ENCODE data around the gene BTBD1.
A peak's percentile ranks its signal among the peaks of the same experiment; 100 is the strongest.
"Not testable (repeated sequence)": the region's sequence is repeated elsewhere in the genome, so short reads cannot be mapped to it uniquely, and the experiment has no call there.

Gene BTBD1

DNA sequence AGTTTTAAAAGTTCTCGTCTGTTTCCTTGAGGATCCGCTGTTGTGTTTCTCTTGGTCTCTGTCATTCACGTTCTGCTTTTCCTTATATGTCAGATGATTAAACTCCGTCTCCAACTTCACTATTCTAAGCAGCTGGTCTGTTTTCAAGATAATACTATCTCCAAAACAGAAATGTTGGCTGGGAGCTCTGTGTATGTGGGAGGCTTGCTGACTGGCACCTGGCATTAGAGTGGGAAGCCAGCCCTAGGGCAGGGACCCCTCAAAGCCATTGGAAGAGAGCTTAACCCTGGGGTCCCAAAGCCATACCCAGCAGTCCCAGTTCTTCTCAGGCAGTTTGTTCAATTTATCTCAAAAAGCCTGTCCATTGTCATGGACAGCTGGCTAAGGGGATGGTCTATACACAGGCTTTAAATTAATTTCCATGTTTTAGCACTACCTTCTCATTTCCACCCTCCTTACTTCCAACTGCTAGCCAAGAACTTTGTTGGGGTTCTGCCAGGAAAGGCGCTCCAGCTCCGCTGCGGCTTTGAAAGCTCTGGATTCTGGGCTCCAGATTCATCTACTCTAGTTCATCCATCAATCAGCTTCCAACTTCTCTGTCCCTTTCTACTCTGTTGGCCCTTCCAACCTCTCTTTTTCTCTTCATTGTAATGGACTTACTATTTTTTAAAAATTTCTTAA is 9.2 kb downstream of the BTBD1 start:
- no peak for DNase-seq (ENCODE audit: low spot score)

DNA sequence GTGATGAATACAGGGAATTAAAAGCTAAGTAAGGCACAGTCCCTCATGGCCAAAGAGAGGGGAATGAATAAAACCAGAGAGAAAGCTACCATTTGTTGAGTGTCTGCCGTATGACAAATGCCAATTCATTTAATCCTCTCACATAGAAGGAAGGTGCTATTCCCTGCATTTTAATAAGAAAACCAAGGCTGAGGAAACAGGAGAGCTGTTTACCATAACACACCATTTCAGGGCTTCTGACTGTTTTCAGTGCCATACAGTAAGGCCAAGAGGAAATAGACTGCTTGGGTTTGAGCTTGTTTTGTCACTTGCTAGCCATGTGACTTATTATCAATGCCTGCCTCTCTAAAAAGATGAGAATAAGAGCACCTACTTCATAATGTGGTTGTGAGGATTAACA is 10.1 kb downstream of the BTBD1 start:
- no peak for DNase-seq (ENCODE audit: low spot score)

DNA sequence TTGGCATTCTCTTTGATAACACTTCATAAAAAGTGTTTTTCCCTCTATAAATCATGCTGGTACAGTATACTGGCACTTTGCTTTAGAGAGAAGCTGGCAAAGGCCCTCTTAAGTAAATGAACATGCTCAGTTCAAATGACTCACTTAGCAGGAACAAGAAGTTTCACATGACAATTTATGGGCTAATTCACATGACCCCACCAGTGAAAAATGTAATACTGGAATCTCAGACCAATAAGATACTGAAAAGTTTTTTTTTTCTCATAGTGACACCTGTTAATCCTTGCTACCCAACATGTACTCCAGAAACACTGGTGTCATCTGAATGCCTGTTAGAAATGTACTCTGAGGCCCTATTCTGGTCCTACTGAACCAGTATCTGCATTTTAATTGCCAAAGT is 13.9 kb downstream of the BTBD1 start:
- DNase-seq (ENCODE audit: low spot score), result peak; percentile 32

DNA sequence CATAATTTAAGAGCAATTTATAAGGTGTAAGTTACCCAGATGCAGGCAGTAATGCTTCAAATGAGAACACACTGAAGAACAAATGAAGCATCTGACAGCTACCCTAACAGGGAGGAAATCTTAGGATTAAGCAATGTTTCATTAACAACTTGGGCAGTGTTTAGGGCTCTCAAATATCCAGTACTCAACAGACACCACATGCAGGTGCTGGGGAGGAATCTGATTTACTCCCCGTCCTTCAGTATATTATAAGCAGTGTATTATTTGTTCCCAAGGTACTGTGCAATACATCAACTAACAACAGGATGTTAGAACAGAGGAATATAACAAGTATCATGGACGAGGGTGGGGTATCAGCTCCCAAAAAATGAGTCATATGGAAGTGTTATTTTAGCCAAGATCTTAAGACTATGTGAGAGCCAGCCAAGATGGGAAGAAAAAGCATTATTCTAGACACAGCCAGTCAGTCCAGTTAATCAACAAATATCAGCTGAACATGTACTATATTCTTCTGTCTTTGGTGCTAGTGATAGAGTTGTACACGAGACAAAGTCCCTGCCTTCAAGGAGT is 20.4 kb downstream of the BTBD1 start:
- DNase-seq (ENCODE audit: low spot score), result no peak

DNA sequence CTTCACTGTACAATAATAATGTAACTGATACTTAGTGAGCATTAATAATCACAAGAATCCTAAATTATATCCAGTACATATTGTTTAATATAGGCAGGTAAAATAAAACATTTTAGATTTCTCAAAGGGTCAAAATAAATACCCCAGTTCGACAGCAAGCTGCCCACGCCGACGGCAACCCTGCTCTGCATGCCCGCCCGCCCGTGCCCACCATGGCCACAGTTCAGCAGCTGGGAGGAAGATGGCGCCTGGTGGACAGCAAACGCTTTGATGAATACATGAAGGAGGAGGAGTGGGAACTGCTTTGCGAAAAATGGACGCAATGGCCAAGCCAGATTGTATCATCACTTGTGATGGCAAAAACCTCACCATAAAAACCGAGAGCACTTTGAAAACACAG is 22.9 kb downstream of the BTBD1 start:
- DNase-seq (ENCODE audit: low spot score), result no peak

DNA sequence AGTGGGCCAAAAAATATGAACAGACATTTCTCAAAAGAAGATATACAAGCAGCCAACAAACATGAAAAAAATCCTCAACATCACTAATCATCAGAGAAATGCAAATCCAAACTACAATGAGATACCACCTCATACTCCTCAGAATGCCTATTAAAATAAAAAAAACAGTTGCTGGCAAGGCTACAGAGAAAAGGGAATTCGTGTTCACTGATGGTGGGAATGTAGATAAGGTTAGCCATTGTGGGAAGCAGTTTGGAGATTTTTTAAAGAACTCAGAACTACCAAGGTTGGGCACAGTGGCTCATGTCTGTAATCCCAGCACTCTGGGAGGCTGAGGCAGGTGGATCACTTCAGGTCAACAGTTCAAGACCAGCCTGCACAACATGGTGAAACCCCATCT is 27.8 kb downstream of the BTBD1 start:
- no peak for DNase-seq (ENCODE audit: low spot score)

DNA sequence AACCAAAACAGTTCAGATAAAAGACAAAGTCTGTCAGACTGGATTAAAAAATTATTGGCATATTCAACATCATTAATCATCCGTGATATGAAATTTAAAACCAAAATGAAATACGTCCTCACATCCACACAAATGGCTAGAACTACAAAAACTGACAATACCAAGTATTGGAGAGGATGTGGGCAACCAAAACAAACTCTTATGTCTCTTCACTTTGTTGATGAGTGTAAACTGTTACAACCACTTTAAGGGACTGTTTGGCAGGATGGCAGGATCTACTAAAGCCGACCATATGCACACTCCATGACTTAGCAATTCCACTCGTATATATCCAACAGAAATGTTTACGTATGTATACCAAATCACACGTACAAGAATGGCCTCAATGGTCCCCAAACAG is 30.8 kb downstream of the BTBD1 start:
- no peak for DNase-seq (ENCODE audit: low spot score)

DNA sequence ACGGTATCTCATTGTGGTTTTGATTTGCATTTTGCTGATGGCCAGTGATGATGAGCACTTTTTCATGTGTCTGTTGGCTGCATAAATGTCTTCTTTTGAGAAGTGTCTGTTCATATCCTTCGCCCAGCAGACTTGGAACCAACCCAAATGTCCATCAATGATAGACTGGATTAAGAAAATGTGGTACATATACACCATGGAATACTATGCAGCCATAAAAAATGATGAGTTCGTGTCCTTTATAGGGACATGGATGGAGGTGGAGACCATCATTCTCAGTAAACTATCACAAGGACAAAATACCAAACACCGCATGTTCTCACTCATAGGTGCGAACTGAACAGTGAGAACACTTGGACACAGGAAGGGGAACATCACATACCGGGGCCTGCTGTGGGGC is 35.8 kb downstream of the BTBD1 start:
- DNase-seq (ENCODE audit: low spot score), result not testable (repeated sequence)

DNA sequence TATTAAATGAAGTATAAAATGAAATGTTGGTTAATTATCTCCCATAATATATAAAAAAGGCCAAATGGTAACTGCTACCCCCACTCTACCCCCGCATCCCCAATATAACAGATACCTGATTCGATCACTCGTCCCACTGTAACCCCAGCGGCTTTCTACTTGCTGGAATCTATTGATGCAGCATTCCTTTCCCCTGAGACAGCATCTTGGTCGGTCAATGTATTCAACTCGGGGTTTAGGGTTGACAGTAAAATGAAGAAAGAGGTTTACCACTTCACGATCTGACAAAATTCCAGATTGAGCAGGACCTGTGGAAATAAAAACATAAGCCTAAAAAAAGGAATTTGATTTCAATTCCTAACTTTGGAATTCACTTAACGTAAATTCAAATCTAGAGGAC is 37.0 kb downstream of the BTBD1 start:
- DNase-seq (ENCODE audit: low spot score), result no peak

DNA sequence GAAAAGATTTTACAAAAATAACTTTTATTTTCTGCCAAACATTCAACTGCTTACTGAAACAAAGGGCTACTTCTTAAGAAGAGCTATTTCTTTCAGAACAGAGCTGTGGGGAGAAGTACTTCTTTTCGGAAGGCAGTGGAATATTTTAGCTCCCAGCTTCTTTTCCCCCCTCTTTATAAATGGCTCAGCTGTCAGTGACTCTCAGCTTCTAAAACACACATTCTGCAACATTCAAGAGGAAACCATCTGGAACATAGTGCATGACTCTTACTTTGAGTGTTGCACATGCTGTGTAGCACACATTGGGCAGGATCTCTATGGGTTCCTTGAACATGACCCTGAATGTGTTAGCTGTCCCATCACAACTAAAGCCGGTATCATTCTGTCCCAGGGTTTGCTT is 48.6 kb downstream of the BTBD1 start:
- DNase-seq (ENCODE audit: low spot score), result no peak

DNA sequence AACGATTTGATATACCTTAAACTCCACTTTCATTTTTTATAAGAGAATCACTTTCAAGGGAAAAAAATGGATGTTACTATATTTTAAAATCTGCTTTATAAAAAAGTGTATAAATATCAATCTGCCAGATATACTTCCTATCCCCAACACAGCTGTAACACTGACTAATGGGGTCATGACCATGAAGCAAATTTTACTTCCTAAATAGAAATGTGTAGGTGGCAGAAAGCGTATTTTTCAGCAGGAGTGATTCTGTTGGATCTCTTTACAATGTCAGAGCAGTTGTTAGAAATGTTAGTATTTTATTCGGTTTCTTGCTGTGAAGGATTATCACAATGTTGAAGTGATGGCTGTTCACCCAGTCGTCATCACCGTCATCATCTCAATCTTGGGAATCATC is 50.1 kb downstream of the BTBD1 start:
- DNase-seq (ENCODE audit: low spot score), result no peak

DNA sequence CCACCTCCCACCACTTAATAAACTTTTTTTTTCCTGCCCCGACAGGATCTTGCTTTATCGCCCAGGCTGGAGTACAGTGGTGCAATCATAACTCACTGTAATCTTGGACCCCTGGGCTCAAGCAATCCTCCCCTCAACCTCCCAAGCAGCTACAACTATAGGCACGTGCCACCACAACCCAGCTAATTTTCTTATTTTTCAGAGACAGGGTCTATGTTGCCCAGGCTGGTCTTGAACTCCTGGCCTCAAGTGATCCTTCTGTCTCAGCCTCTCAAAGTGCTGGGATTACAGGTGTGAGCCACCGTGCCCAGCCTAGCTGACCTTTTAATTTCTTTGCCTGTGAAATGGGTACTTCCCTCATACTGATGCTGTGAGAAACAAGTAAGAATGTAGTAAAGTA is 51.7 kb downstream of the BTBD1 start:
- no peak for DNase-seq (ENCODE audit: low spot score)

DNA sequence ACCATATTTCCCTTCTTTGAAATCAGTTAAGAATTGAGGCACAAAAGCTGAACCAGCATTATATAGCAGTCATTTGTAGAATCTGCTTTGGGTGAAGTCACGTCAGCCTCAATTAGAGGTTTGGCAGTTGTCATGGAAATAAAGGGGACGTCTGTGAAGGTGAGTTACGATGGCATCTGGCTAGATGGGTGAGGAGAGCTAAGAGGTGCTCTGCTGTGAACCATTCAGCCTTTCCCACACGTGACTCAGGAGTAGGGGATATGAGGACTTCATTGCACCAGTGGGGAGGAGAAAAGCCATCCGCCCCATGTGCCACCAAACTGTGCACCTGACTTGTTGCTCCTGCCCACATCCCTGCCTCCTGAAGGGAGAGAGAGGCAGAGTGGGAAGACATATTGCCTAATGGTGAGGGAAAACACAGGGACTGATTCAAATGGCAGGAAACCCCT is 52.8 kb downstream of the BTBD1 start:
- DNase-seq (ENCODE audit: low spot score), result no peak

DNA sequence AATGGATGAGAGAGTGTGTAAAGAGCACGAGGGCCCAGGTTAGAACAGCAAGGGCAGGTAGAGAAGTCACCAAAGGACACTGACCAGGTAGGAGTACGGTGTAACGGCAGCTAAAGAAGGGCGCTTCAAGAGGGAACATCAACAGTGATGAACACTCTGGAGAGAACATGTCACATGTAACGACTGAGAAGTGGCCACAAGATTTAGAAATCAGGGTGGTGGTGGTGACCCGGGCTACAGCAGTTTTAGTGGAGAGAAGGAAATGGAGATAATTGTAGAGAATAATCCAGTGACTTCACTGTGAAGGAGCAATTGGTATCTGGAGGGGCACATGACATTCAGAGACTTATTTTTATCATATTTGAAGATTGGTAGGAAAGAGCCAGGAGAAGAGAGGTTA is 54.4 kb downstream of the BTBD1 start:
- DNase-seq (ENCODE audit: low spot score), result no peak

DNA sequence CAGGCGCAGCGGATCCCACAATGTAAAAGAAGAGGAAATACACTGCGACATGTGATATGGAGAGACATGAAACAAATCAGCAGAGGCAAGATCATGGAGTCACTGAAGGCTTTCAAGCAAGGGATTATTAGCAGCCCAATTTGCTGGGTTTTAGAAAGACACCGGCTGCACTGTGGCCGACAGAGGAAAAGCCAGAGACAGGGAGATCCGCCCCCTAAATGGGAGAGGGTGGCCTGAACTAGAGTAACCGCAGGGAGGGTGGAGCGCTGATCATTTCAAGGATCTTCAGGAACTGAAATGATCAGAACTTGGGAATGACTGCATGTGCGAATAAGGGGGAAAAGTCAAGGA is 55.0 kb downstream of the BTBD1 start:
- DNase-seq (ENCODE audit: low spot score), result no peak

DNA sequence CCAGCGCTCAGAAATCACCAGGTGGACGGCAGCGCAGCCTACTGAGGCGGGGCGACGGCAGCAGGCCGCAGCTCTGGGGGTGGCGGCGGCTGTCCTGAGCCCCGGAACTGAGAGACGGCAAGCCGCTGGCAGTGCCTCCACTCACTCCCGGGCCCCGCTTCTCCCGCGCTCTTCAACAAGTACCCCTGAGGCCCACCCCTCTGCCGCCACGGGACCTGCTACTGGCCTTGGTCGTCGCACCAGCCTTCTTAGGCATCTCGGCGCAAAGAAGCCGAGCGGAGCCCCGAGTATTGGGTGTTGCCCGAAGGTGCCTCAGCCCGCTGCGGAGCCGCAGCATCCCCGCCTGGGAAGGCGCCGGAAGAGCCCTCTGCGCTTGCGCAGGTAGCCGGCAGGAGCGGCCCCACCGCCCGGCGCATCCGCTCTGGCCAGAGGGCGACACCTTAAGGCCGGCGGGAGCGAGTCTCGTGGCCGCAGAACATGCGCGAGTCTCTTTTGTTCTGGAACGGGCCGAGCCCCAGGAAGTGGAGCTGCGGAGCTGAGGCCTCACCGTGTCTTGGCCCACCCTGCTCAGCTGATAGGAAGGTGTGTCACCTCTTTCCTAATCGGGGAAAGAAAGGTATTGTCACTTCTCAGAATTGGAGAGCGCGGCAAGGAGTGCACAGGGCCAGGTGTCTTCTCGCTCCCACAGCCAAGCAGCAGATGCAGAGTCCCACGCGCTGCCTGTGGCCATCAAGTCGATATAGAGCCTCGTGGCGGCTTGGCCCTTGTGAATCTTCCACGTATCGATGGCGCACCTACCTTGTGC is 55.6 kb downstream of the BTBD1 start, which contains the start of gene C15orf40:
TSS of gene C15orf40 (minus strand) at position 369 of the 805 bp plus-strand sequence. CDS start at position 337, 32 bp downstream.
- peak; percentile 97 for DNase-seq (ENCODE audit: low spot score)

DNA sequence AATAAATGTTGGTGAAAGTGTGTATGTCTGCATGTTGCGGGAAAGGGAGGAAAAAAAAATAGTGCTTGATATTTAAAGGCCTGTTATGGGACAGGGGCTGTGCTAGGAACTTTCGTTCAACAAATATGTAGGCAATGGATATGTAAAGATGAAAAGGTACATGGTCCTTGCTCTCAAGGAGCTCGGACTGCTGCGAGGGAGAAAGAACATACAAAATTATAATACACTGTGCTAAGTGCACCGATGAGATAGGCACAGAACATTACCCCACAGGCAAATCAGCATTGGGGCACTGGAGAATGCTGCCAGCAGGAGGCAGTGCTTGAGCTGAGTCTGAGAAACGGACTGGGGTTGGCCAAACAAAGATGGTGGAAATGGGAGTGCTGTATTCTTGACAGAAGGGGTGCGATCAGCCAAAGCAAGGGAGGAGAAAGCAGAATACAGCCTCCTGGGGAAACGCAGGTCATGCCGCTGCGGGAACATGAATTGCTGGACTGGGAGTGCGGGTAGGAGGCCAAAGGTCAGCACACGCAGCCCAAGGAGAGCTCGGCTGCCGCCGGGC is 56.3 kb downstream of the BTBD1 start:
- DNase-seq (ENCODE audit: low spot score), result peak; percentile 77

DNA sequence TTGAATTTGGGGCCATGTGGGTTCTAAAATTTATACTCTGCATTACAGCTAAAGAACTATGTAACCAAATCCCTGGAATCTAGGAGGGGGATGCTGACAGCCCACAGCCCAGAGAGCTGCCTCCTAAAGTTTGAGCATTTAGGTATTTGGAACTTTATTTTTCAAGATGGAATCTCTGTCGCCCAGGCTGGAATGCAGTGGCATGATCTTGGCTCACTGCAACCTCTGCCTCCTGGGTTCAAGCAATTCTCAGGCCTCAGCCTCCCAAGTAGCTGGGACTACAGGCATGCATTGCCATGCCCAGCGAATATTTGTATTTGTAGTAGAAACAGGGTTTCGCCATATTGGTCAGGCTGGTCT is 66.4 kb downstream of the BTBD1 start:
- not testable (repeated sequence) for DNase-seq (ENCODE audit: low spot score)

DNA sequence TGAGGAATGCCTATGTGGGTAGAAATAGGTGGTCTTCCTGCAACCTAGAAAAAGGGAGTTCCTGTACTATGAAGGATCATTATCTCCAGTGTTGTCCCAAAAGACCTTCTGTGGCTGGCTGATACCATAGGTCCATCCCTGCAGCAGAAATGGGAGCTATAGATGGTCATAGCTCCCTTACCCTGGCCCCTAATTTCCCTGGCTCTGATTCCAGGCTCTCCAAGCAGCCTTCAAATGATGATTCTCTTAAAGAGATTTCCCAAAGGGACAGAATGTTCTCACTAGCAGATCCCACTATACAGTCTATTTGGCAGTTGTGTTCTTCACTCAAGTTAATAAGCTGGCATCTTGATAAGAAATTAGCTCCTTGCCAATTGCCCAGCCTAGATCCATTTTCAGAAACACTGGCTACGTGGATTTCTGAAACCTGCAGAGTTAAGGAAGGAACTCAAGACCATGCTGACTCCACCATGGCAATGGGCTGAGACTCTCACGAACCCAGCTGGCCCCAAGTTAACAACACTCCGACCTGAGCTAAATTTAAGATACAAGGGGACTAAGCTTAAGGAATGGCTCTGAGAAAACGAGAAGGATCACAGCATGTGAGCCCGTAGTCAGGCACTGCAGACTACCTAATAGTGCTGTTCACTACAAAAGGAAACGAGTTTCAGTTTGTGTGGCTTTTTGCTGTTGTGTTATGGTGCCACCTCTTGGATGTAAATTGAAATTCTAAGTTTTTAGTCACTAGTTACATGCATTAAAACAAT is 67.0 kb downstream of the BTBD1 start:
- DNase-seq (ENCODE audit: low spot score), result peak; percentile 30

DNA sequence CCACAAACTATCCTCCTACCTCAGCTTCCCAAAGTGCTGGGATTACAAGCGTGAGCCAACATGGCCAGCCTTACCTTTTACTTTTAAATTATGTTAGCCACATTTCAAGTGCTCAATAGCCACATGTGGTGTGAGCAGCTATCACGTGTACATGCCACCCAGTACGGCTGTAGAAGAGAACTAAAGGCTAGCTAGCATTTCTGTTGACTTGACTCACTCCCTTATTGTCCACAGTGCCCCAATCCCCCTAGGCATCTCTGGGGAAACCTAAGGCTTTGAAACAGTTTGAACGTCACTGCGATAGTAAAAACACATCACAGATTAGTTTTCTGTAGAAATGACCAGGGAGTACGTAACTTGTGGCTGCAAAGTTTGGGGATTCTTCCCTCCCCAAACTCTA is 67.6 kb downstream of the BTBD1 start:
- no peak for DNase-seq (ENCODE audit: low spot score)

DNA sequence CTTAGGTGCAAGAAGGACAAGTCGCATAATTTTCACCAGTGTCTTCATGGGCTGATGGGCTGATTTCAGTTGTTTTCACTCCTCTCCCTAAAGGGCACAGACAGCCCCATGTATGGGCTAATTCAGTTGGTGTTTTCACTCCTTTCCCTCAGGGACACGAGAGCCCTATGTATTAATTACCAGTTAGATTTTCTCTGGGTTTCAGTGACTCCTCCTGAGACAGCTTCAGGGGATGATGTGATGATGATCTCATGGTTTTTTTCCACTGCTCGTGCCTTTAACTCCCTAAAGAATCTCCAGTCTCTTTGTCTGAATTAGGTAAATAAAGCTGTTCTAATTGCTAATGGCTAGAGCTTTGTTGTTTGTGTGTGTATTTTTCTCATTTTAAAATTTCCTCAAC is 71.1 kb downstream of the BTBD1 start:
- DNase-seq (ENCODE audit: low spot score), result no peak

DNA sequence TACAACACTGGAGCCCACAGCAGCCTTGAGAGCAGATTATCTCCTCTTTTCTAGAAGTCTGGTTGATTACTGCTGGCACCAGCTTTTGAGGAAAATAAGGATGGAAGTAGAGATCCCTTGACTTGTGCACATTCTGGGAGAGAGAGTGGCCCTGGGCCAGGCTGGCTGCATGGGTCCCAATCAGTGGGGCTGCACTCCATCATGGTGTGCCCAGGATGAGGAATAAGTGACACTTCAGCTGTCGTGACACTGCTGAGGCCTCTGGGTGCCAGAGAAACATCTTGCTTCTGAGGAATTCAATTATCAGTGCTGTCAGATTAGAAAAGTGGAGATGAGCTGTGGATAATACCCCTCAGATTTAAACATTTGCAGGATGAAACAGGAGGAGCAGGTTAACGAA is 72.0 kb downstream of the BTBD1 start:
- DNase-seq (ENCODE audit: low spot score), result no peak

Data from LoVo (cell line).